ENCODE results near the gene DPH5.
A peak's percentile ranks its signal among the peaks of the same experiment; 100 is the strongest.

DNA sequence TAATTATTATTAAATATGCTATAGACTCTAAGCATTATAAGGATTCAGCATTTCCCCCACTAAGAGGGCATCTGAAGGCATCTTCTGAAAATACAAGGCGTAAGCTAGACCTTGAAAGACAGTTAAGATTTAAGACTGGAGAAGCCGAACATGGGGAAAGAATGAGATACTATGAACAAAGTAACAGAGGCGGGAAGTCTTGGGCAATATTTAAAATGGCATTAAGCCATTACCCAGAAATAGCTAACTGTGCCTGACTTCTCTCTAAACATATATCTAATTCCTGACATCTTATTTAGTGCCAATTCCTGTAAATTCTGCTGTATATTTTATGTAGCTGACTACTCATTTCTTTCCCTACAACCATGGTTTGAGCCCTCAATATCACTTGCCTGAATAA lies 20.9 kb downstream of the DPH5 start:
- TF ChIP-seq CTCF (IDR thresholded peaks at IDR 0.05) (no peak), POLR2A (IDR thresholded peaks at IDR 0.05) (no peak), POLR2AphosphoS5 (IDR thresholded peaks at IDR 0.05) (peak; percentile 67)
